Right renal cortex interstitium (tissue), 3 donors: ENCODE data around the gene CYP46A1. TPM values are rescaled to one million over a fixed set of nuclear protein-coding genes. Genes with fewer than 3 reads are reported as not detected.
"Not testable (repeated sequence)": the region's sequence is repeated elsewhere in the genome, so short reads cannot be mapped to it uniquely, and the experiment has no call there.

ENCODE experiments used
- DNase-seq, 3 donors: peaks; one replicate each; pipeline ENCODE4 v3.0.0-alpha.2; 2013; ENCODE audit warnings: low read depth in 3 of 3, low spot score in 2 of 3
- polyA plus RNA-seq, 3 donors: library from polyadenylated mRNA; unstranded; fragments of 120-200 nt; gene quantifications; one replicate each; pipeline ENCODE4 v1.2.1, GENCODE V29; 2013; ENCODE audit not compliant: insufficient read length in 3 of 3

Gene CYP46A1
- polyA plus RNA-seq, 3 donors = 1.1 to 1.6 (median 1.4) TPM

GRCh38 chr14:99656171-99656570 lies 27.9 kb upstream of the CYP46A1 start:
- no peak for DNase-seq

- no peak for DNase-seq
Measured at GRCh38 chr14:99657645-99658155, 26.4 kb upstream of the CYP46A1 start.

- DNase-seq = no peak
Measured at GRCh38 chr14:99658218-99658845, 25.8 kb upstream of the CYP46A1 start.

DNA sequence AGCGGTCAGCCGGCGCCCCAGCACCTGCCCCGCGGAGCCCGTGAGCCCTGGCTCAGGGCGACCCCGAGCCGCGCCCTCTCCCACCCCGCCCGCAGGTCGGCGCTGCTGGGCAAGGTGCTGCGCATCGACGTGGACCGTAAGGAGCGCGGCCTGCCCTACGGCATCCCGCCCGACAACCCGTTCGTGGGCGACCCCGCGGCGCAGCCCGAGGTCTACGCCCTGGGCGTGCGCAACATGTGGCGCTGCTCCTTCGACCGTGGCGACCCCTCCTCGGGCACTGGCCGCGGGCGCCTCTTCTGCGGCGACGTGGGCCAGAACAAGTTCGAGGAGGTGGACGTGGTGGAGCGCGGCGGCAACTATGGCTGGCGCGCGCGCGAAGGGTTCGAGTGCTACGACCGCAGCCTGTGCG lies 24.8 kb upstream of the CYP46A1 start:
- no peak for DNase-seq

DNA sequence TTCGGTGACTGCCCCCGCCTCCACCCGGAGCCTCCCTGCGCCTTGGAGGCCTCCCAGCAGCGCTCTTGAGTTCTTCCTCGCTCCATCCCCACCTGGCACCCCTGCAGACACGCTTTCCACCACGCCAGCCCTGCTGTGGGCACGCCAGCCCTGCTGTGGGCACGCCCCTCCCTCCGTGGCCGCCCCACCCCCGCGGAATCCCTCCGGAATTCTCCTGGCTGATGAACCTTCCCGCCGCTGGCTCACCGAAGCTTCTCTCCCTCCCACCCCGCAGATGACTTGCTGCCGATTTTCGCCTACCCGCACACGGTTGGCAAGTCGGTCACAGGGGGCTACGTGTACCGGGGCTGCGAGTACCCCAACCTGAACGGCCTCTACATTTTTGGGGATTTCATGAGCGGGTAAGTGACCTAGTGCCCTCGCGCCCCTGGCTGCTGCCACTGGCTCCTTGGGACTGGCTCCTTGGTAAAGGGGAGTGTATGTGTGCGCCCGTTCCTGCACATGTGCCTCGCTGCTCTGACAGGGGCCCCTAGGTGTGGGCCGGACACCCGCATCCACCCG lies 24.0 kb upstream of the CYP46A1 start:
- no peak for DNase-seq

- no peak for DNase-seq
Measured at GRCh38 chr14:99660794-99661193, 23.3 kb upstream of the CYP46A1 start.

- not testable (repeated sequence) for DNase-seq
Measured at GRCh38 chr14:99661206-99661605, 22.9 kb upstream of the CYP46A1 start.

DNA sequence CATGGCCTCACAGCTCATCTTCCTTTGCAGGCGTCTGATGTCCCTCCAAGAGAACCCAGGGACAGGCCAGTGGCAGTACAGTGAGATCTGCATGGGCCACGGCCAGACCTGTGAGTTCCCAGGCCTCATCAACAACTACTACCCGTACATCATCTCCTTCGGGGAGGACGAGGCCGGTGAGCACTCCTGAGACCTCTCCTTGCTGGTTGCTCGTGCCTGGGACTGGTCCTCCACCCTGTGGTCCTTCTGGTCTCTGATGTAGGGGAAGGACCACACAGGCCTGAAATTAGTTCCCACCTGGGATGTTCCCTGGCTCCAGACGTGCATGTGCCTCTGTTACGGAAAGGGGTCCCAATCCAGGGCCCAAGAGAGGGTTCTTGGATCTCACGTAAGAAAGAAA lies 21.3 kb upstream of the CYP46A1 start:
- no peak for DNase-seq

DNA sequence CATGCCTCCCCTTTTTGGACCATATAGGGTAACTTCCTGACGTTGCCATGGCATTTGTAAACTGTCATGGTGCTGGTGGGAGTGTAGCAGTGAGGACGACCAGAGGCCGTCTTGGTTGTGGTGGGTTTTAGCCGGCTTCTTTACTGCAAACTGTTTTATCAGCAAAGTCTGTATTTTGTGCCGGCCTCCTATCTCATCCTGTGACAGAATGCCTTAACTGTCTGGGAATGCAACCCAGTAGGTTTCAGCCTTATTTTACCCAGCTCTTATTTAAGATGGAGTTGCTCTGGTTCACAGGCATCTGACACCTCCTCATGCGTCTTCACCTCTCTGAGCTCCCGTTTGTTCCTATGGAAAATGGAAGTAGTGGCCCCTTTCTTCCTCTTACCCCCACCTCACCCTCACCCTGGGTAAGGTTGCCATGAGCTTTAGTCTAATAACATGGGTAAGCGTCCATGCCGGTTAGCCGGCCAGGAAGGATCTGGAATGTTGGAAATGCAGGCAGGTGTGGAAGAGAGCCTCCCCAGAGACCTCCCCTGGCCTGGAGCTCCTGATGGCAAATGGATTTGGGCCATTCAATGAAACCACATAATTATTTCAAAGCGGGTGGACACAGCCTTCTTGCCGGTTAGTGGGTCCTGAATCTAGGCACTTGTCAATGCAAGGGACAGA lies 20.6 kb upstream of the CYP46A1 start:
- no peak for DNase-seq

DNA sequence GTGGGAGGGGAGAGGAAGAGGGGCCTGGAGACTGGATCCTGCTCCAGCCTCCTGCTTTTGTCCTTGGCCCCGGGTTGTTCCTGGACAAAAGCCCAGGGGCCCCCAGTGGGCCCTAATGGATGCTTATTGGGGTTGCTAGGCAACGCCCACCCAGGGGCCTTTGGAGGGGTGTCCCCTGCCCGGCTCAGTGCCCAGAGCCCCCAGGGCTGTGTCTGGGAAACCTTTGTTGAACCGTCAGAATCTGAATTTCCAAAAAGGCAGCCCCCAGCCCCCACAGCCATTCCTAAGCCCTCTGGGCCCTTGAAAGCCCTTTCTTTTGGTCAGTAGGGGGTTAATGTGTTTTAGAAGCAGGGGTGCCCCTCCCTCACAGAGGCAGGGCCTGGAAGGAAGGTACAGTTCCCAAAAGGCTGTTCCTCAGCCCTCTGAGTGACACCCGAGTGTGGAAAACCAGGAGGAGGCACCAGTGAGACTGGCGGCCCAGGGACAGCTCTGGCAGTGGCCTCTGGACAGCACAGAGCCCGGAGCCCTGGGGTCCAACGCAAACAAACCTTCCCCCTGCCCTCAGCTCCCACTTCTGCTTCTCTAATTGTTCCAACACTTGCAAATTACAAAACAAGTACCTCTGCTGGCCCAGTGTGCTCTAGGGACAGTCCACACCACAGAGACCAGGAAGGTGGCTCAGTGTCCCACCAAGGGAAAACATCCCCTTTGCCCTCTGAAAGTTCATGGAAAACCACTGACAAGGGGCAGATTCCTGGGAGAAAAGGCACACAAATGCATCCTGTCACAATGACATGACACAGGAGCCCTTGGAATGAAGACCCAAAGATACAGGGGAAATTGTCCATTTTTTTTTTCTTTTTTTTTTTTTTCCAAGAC lies 19.8 kb upstream of the CYP46A1 start:
- DNase-seq = no peak

DNA sequence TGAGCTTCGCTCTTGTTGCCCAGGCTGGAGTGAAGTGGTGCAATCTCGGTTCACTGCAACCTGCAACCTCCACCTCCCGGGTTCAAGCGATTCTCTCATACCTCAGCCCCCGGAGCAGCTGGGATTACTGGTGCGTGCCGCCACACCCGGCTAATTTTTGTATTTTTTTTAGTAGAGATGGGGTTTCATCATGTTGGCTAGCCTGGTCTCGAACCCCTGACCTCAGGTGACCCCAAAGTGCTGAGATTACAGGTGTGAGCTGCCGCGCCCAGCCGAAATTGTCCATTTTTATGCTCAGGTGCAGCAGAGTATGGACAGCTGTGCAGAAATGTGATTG lies 19.2 kb upstream of the CYP46A1 start:
- no peak for DNase-seq

DNA sequence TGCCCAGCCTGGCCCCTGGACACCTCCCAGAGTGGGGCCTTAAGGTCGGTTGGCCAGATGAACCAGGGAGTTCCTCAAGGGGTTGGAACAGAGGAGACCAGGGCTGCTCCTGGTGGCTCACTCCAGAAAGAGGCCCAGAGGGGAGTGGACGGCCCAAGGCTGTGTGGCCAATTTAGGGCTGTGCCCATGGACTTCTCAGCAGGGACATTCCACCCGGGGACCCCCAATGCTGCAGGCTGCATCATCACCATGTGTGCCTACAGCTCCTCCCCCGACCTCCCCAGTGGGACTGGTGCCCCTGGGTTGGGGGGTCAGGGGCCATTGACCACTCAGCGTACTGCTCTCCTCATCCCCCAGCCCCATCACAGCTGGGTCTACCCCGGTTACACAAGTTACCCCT lies 17.6 kb upstream of the CYP46A1 start:
- DNase-seq = no peak

DNA sequence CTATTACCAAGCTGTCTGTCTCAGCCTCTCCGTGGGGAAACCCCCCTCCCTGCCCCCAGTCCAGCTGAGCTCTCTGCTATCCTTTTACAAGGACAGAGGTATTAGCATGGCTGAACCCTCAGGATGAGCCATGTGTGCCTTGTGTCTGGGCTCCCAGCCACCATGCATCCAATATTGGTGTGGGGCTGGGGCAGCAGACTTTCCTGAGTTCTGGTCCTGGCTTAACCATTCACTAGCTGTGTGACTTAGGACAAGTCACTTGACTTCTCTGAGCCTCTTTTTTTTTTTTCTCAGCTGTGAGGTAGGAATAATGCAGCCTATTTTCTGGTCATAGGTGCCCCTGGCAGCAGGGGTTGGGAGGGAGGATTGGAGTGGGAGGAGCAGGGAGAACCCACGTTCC lies 17.1 kb upstream of the CYP46A1 start:
- DNase-seq = no peak

DNA sequence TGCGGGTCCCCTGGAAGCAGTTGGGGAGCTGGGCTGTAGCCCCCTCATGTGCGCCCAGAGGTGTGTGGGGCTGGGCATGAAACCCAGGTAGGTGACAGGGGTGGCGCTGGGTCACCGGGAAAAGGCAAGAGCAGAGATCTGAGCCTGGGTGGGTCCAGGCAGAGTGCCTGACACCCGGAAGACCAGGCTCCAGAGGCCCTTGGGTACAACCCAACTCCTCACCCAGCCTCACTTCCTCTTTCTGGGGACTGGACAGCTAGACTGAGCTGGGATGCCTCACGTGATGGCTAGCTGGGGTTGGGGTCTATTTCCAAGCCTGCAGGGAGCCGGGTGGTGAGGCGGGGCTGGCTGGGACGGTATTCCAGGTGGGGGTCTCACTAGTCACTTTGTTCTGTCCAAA lies 16.3 kb upstream of the CYP46A1 start:
- no peak for DNase-seq

DNA sequence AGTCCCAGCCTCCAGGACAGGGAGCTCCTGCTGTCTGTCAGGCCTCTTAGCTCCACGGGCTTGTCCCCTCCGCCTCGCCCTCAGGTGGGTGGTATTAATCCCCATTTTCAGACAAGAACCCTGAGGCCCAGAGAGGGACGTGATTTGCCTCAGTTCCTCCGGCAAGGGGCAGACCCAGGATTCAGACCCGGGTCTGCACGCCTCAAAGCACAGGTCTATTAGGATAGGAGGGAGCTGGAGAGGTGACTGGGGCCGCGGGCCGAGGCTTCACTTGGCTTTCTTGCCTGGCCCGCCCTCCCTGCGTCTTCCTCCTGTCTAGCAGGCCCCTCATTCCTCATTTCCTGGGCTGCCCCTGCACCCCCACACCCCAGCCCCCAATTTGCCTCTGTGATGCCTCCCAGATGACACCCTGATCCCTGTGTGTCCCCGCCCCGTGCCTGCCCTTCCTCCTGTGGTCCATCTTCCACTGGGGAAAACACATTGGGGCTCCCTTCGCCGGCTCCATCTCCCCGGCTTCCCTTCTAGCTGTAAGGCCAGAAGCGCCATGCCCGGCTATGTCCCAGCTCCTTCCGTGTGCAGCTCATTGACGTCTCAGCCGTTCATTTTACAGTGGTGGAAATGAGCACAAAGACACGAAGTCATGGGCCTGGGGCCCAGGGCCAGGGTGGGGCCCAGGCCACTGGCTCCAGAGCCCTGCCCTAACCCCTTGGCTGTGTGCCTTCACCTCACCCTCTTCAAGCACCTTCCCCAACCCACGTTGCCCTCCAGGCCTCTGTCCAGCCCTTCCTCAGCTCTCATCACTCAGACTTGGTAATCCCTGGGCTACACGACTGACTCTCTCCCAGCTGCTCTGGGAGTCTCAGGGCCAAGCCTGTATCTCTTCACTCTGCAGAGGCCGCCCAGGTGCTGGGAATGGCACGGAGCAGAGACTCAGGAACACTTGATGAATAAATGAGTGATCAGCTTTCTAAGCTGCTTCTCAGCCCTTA lies 15.5 kb upstream of the CYP46A1 start:
- DNase-seq = no peak

GRCh38 chr14:99670361-99671234 lies 13.5 kb upstream of the CYP46A1 start:
- DNase-seq = no peak

GRCh38 chr14:99671235-99672224 lies 12.6 kb upstream of the CYP46A1 start:
- DNase-seq = no peak
